ENCODE results near the gene ZBTB16.

The ZBTB16 gene

GRCh38 chr11:114243461-114244372, 184.2 kb downstream of the ZBTB16 start:
- no peak overlapping the region for H3K4me3 Mint-ChIP-seq
- H3K27ac Mint-ChIP-seq, result no peak overlapping the region
- peaks cover 3% of the 10 kb centered on the region for H3K27me3 Mint-ChIP-seq (ENCODE audit: low read depth, poor library complexity)
- no peaks in the 10 kb centered on the region for H3K9me3 Mint-ChIP-seq
- TF ChIP-seq, protein P1, sequence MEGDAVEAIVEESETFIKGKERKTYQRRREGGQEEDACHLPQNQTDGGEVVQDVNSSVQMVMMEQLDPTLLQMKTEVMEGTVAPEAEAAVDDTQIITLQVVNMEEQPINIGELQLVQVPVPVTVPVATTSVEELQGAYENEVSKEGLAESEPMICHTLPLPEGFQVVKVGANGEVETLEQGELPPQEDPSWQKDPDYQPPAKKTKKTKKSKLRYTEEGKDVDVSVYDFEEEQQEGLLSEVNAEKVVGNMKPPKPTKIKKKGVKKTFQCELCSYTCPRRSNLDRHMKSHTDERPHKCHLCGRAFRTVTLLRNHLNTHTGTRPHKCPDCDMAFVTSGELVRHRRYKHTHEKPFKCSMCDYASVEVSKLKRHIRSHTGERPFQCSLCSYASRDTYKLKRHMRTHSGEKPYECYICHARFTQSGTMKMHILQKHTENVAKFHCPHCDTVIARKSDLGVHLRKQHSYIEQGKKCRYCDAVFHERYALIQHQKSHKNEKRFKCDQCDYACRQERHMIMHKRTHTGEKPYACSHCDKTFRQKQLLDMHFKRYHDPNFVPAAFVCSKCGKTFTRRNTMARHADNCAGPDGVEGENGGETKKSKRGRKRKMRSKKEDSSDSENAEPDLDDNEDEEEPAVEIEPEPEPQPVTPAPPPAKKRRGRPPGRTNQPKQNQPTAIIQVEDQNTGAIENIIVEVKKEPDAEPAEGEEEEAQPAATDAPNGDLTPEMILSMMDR (IDR thresholded peaks at IDR 0.05), result no peak
- peaks cover 22% of the 10 kb centered on the region for H3K36me3 Mint-ChIP-seq (ENCODE audit: low read depth)
- peaks cover 79% of the 10 kb centered on the region for H3K4me1 Mint-ChIP-seq
- DNase-seq, result no peak

GRCh38 chr11:114244726-114245394, 185.3 kb downstream of the ZBTB16 start:
- DNase-seq, result no peak
- TF ChIP-seq, protein P1 (IDR thresholded peaks at IDR 0.05), result no peak
- Mint-ChIP-seq H3K4me1 (peaks cover 71% of the 10 kb centered on the region), H3K36me3 (ENCODE audit: low read depth) (peaks cover 23% of the 10 kb centered on the region), H3K27ac (no peak overlapping the region), H3K4me3 (no peak overlapping the region), H3K27me3 (ENCODE audit: low read depth, poor library complexity) (peaks cover 3% of the 10 kb centered on the region), H3K9me3 (no peaks in the 10 kb centered on the region)

- Mint-ChIP-seq H3K27me3 (ENCODE audit: low read depth, poor library complexity) (peaks cover 3% of the 10 kb centered on the region), H3K4me3 (no peak overlapping the region), H3K4me1 (peaks cover 73% of the 10 kb centered on the region), H3K27ac (peak overlapping the region; percentile 14), H3K36me3 (ENCODE audit: low read depth) (peaks cover 35% of the 10 kb centered on the region), H3K9me3 (no peaks in the 10 kb centered on the region)
- DNase-seq, result no peak
- TF ChIP-seq, protein P1 (IDR thresholded peaks at IDR 0.05), result no peak
These were observed 187.0 kb downstream of the ZBTB16 start for GRCh38 chr11:114246321-114247069.

GRCh38 chr11:114247070-114247789, 187.7 kb downstream of the ZBTB16 start:
- Mint-ChIP-seq H3K9me3 (no peaks in the 10 kb centered on the region), H3K36me3 (ENCODE audit: low read depth) (peaks cover 35% of the 10 kb centered on the region), H3K4me1 (peaks cover 76% of the 10 kb centered on the region), H3K27ac (no peak overlapping the region), H3K4me3 (no peak overlapping the region), H3K27me3 (ENCODE audit: low read depth, poor library complexity) (peaks cover 3% of the 10 kb centered on the region)
- no peak for DNase-seq
- TF ChIP-seq, protein P1 (IDR thresholded peaks at IDR 0.05), result no peak

GRCh38 chr11:114250180-114250579, 190.7 kb downstream of the ZBTB16 start:
- Mint-ChIP-seq H3K36me3 (ENCODE audit: low read depth) (peaks cover 35% of the 10 kb centered on the region), H3K4me3 (no peak overlapping the region), H3K4me1 (peaks cover 83% of the 10 kb centered on the region), H3K27ac (peak overlapping the region; percentile 94), H3K27me3 (ENCODE audit: low read depth, poor library complexity) (peaks cover 3% of the 10 kb centered on the region), H3K9me3 (no peaks in the 10 kb centered on the region)
- TF ChIP-seq, protein P1 (IDR thresholded peaks at IDR 0.05), result no peak
- no peak for DNase-seq
